ENCODE measurements around the gene MINDY1.

Gene MINDY1, protein sequence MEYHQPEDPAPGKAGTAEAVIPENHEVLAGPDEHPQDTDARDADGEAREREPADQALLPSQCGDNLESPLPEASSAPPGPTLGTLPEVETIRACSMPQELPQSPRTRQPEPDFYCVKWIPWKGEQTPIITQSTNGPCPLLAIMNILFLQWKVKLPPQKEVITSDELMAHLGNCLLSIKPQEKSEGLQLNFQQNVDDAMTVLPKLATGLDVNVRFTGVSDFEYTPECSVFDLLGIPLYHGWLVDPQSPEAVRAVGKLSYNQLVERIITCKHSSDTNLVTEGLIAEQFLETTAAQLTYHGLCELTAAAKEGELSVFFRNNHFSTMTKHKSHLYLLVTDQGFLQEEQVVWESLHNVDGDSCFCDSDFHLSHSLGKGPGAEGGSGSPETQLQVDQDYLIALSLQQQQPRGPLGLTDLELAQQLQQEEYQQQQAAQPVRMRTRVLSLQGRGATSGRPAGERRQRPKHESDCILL

GRCh38 chr1:151006327-151007052 is at the start of gene MINDY1:
Gene MINDY1 (minus strand): TSS chr1:151006902. CDS start chr1:151002617, 4,285 bp downstream.
- peak; percentile 62 for DNase-seq (ENCODE audit: low read depth in 2 of 2)

DNA sequence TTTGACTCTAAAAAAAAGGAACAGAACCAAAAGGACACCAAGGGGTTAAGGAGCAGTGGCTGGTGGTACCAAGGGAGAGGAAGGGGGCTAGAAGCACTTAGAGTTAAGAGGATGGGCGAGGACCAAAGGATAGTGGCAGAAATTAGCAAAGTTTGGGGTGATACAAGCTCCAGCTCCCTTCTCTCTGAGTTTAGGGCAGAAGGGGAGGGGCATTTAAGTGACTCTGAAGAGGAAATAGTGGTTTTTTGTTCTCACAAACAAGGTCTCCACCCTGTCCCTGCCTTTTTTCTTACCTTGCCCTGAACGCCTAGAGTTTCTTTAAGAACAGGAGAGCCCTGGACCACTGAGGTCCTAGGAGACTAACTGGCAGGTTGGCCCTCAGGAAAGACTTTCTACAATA is 49.4 kb upstream of the MINDY1 start:
- no peak for DNase-seq (ENCODE audit: low read depth in 2 of 2)

DNA sequence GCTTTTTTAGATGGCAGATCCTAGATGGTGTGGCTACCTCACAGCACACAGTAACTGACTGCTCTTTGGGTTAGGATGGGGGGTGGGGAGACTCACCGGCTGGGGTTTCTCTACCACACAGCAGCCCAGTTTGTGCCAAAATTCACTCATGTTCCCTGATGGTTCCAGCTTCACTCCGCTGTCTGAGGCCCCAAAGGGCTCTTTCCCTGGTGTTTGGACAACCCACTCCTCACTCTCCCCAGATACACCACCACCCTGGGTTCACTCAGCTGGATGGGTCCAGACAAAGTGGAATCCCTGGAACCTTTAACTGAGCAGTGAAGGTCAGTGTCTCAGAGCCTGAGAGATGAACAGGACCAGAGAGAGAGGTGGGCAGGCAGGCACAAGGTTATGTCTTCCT is 48.9 kb upstream of the MINDY1 start:
- DNase-seq (ENCODE audit: low read depth in 2 of 2), result no peak

DNA sequence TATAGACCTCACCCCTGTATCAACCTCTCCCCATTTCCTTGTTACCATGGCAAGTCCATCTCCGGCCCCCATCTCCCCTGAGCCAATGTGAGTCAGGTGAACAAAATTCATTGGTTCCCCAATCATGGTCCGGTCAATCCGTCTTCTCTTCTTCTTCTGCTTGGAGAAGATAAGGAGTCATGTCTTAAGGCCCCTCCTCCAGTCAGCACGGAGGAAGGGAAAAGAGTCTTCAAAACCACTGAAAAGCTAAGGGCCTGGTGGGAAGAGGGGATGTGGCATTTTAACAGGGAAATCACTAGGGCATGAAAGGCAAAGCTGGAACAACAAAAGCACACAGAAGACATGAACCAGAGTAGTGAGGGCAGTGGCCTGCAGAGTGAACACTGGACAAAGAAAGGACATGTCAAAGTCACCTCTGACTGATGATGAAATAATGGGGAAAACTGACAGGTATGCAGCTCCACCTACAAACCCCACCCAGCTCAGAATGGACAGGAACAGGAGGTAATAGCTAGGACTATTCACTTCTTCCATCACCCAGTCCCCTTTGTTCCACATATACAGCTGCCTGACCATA is 48.4 kb upstream of the MINDY1 start:
- DNase-seq (ENCODE audit: low read depth in 2 of 2), result no peak

DNA sequence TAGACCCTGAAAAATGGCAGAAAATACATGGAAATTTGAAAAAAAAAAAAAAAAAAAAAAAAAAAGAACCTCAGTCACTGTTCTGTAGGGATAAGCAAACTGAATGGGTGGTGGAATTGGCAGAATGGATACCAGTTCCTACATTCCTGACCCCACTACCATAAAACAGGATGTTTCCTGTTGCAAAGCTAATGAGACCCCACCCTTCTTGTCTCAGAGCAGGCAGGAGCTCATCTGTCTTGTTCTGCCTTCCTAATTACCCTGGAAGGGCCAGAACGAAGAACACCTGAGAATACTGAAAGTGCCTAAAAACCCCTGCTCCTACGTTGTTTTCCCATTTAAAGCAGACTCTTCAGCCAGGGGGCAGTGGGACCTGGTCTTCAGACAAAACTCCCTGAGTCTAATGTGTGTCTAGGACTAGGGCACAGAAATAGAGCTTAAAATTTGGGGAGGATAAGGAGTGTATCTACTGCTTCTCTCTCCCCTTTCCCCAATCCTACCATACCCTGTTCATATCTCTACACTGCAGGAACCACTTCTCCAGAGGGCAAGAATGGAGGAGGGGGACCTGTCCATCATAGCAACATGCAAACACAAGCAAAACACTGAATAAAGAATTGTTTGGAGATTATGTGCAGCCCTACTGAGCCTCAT is 44.8 kb upstream of the MINDY1 start:
- no peak for DNase-seq (ENCODE audit: low read depth in 2 of 2)

- no peak for DNase-seq (ENCODE audit: low read depth in 2 of 2)
Observed at GRCh38 chr1:151050051-151050688, 43.5 kb upstream of the MINDY1 start.

DNA sequence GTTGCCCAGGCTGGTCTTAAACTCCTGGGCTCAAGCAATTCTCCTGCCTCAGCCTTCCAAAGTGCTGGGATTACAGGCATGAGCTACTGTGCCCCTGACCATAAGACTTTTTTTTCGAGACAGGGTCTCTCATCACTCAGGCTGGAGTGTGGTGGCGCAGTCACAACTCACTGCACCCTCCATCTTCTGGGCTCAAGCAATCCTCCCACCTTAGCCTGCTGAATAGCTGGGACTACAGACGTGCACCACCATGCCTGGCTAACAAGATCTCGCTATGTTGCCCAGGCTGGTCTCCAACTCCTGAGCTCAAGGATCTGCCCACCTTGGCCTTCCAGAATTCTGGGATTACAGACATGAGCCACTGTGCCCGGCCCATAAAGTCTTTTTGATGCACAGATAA is 42.8 kb upstream of the MINDY1 start:
- DNase-seq (ENCODE audit: low read depth in 2 of 2), result no peak

DNA sequence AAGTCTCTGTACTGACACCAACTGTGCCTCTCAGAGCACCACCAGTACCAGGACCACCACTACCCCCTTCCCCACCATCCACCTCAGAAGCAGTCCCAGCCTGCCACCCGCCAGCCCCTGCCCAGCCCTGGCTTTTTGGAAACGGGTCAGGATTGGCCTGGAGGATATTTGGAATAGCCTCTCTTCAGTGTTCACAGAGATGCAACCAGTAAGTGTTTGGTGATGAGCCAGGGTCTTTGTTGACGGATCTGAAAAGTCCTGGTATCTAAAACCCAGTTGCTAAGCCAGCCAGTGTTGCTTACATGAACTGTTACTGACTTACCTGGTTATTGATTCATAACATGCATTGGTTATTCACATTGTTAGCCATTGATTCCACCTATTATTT is 41.9 kb upstream of the MINDY1 start:
- DNase-seq (ENCODE audit: low read depth in 2 of 2), result no peak

GRCh38 chr1:151047925-151048644 is 41.4 kb upstream of the MINDY1 start:
- no peak for DNase-seq (ENCODE audit: low read depth in 2 of 2)

DNA sequence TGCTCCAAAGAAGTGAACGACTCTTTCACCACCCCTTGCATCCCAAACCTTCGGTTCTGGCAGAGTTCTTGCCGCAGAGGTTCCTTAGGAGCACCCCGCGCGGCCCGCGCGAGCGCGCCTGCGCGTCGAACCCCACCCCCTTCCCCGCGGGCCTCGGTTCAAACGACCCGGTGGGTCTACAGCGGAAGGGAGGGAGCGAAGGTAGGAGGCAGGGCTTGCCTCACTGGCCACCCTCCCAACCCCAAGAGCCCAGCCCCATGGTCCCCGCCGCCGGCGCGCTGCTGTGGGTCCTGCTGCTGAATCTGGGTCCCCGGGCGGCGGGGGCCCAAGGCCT is 40.9 kb upstream of the MINDY1 start, which contains the start of gene C1orf56:
C1orf56 (plus strand) TSS at position 161 of the 334 bp plus-strand sequence; CDS start at position 258, 97 bp downstream.
- peak in 1 of 2 experiments; percentile 38 for DNase-seq (ENCODE audit: low read depth in 2 of 2)

GRCh38 chr1:151043163-151043562 is 36.5 kb upstream of the MINDY1 start:
- no peak for DNase-seq (ENCODE audit: low read depth in 2 of 2)

- DNase-seq (ENCODE audit: low read depth in 2 of 2), result no peak
Observed at GRCh38 chr1:151039521-151039920, 32.8 kb upstream of the MINDY1 start.

GRCh38 chr1:151037032-151037431 is 30.3 kb upstream of the MINDY1 start:
- DNase-seq (ENCODE audit: low read depth in 2 of 2), result no peak

- DNase-seq (ENCODE audit: low read depth in 2 of 2), result no peak
Observed at GRCh38 chr1:151036356-151036755, 29.7 kb upstream of the MINDY1 start, which contains the start of gene BNIPL. Gene BNIPL (plus strand): TSS chr1:151036586. CDS start chr1:151036726, 140 bp downstream.

GRCh38 chr1:151035167-151035566 is 28.5 kb upstream of the MINDY1 start:
- no peak for DNase-seq (ENCODE audit: low read depth in 2 of 2)

GRCh38 chr1:151032164-151032563 is 25.5 kb upstream of the MINDY1 start:
- DNase-seq (ENCODE audit: low read depth in 2 of 2), result no peak

DNA sequence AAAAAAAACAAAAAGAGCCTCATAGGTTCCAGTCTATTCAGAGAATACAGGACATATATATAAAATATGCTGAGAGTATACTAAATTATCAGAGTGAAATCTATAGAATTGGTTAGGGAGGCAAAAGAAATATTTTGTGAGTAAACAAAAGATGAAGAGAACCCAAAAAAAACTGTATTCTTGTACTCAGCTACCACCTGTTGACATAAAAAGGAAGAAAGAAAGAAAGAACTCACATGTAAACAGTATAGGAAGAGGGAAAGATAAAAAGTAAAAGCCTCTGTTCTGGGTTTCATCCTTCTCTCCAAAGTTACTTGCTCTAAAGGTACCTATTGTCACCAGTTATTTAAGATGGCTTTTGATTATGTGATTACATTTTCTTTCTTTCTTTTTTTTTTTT is 19.8 kb upstream of the MINDY1 start:
- DNase-seq (ENCODE audit: low read depth in 2 of 2), result no peak

DNA sequence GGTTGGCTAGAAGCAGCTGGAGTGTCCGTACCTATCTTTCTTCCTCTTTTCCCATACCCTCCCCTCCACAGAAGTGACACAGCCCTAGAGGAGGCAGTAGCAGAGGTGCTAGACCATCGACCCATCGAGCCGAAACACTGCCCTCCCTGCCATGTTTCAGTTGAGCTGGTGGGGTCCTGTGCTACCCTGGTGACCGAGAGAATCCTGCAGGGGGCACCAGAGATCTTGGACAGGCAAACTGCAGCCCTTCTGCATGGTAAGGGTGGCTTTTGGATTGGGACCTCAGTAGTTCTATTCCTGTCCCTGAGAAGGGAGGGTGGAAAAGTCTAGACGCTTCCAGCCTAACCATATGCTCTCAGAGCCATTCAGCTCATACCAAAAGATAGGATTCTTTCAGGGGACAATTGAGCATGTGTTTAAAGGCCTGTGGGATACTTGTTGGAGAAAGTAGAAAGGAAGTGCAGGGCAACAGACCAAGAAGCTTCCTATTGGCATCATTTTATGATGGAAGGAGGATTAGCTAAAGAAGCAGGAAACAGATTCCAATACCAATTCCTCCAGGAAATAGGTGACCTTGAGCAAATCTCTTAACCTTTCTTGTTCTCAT is 17.9 kb upstream of the MINDY1 start:
- no peak for DNase-seq (ENCODE audit: low read depth in 2 of 2)

DNA sequence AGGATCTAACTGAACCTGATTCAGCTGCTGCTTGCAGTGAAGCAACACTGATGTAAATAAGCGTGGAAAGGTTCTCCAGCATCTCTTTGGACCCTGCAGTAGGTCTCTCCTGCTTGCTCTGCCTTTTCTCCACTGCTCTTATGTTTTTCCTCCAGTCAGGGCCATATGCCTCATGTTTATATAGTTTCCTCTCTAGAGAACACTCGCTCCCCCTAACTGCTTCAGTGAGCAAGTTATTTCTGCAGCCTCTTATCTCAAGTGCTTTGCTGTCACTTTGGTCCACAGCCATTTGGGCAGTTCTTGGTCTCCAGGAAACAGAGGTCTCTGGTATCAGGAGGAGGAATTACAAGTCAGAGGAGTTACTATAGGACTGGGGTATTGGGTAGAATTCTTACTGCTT is 6.8 kb upstream of the MINDY1 start:
- no peak for DNase-seq (ENCODE audit: low read depth in 2 of 2)

GRCh38 chr1:151012684-151013471 is 6.2 kb upstream of the MINDY1 start:
- no peak for DNase-seq (ENCODE audit: low read depth in 2 of 2)
